ENCODE data around the gene FAM217B.

FAM217B gene

GRCh38 chr20:59940129-59940955, at the start of gene FAM217B, which contains the start of gene PPP1R3D:
TSS of gene FAM217B (plus strand) at chr20:59940389. CDS start at chr20:59943944, 3,555 bp downstream.
TSS of gene PPP1R3D (minus strand) at chr20:59940305. CDS start at chr20:59939931, 374 bp downstream.
- ATAC-seq = peak; percentile 96 to 97

GRCh38 chr20:59891581-59891980, 48.6 kb upstream of the FAM217B start:
- no peak for ATAC-seq

- no peak for ATAC-seq
Measured at GRCh38 chr20:59895908-59896307, 44.3 kb upstream of the FAM217B start.

- ATAC-seq = no peak
Measured at GRCh38 chr20:59902470-59902869, 37.7 kb upstream of the FAM217B start.

GRCh38 chr20:59903621-59904020, 36.6 kb upstream of the FAM217B start:
- ATAC-seq = no peak

GRCh38 chr20:59908855-59909254, 31.3 kb upstream of the FAM217B start:
- ATAC-seq = no peak

GRCh38 chr20:59911041-59911440, 29.1 kb upstream of the FAM217B start:
- ATAC-seq = no peak

GRCh38 chr20:59912609-59913008, 27.6 kb upstream of the FAM217B start:
- peak in 1 of 2 donors; percentile 27 for ATAC-seq

GRCh38 chr20:59920944-59921343, 19.2 kb upstream of the FAM217B start:
- ATAC-seq = no peak

- no peak for ATAC-seq
Measured at GRCh38 chr20:59923514-59923913, 16.7 kb upstream of the FAM217B start.

GRCh38 chr20:59925359-59925758, 14.8 kb upstream of the FAM217B start:
- no peak for ATAC-seq

- ATAC-seq = no peak
Measured at GRCh38 chr20:59925899-59926298, 14.3 kb upstream of the FAM217B start.

GRCh38 chr20:59931511-59932312, 8.5 kb upstream of the FAM217B start:
- ATAC-seq = no peak

- ATAC-seq = no peak
Measured at GRCh38 chr20:59932616-59933295, 7.4 kb upstream of the FAM217B start.

- peak; percentile 76 to 83 for ATAC-seq
Measured at GRCh38 chr20:59933296-59933848, 6.8 kb upstream of the FAM217B start, which contains the start of gene SYCP2. TSS of gene SYCP2 (minus strand) at chr20:59933637. CDS start at chr20:59922413, 11,224 bp downstream.

GRCh38 chr20:59933849-59934585, 6.2 kb upstream of the FAM217B start:
- ATAC-seq = peak; percentile 83 to 84

GRCh38 chr20:59935457-59936185, 4.6 kb upstream of the FAM217B start:
- ATAC-seq = no peak

GRCh38 chr20:59936409-59936808, 3.8 kb upstream of the FAM217B start:
- no peak for ATAC-seq

- ATAC-seq = no peak
Measured at GRCh38 chr20:59937150-59937549, 3.0 kb upstream of the FAM217B start.

GRCh38 chr20:59938221-59938620, 2.0 kb upstream of the FAM217B start:
- ATAC-seq = no peak

GRCh38 chr20:59938696-59939051, 1.5 kb upstream of the FAM217B start:
- no peak for ATAC-seq
